IMR-90 (cell line): Measurements from ENCODE around the gene CENPP.

Source experiments
- CEBPB ChIP-seq: IDR thresholded peaks from 2 replicates; pipeline ENCODE4 v1.6.1; 2012; ENCODE audit warnings: low read depth, low read length, improper control_type of control experiment
- POLR2A ChIP-seq: IDR thresholded peaks from 2 replicates; pipeline ENCODE4 v1.6.1; 2012; ENCODE audit warnings: mild to moderate bottlenecking, low read depth, low read length
- RCOR1 ChIP-seq: IDR thresholded peaks from 2 replicates; pipeline ENCODE4 v1.6.1; 2012; ENCODE audit warnings: mild to moderate bottlenecking, low read length, improper control_type of control experiment; ENCODE audit not compliant: insufficient replicate concordance
- USF2 ChIP-seq: fragments of 150-350 bp; IDR thresholded peaks from 2 replicates; pipeline ENCODE4 v1.6.1; 2017; ENCODE audit warnings: mild to moderate bottlenecking, antibody characterized with exemption, low read length, low read depth
- TF ChIP-seq, protein P1 (sequence below): conservative IDR thresholded peaks from 2 replicates; pipeline ENCODE4 v1.5.1; 2012; ENCODE audit warnings: mild to moderate bottlenecking, low read depth, low read length, improper control_type of control experiment

GRCh38 chr9:92378865-92379560, 53.3 kb downstream of the CENPP start:
- TF ChIP-seq, protein P1, sequence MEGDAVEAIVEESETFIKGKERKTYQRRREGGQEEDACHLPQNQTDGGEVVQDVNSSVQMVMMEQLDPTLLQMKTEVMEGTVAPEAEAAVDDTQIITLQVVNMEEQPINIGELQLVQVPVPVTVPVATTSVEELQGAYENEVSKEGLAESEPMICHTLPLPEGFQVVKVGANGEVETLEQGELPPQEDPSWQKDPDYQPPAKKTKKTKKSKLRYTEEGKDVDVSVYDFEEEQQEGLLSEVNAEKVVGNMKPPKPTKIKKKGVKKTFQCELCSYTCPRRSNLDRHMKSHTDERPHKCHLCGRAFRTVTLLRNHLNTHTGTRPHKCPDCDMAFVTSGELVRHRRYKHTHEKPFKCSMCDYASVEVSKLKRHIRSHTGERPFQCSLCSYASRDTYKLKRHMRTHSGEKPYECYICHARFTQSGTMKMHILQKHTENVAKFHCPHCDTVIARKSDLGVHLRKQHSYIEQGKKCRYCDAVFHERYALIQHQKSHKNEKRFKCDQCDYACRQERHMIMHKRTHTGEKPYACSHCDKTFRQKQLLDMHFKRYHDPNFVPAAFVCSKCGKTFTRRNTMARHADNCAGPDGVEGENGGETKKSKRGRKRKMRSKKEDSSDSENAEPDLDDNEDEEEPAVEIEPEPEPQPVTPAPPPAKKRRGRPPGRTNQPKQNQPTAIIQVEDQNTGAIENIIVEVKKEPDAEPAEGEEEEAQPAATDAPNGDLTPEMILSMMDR = no peak
- TF ChIP-seq RCOR1 (no peak), POLR2A (no peak), CEBPB (no peak), USF2 (no peak)
